Left ventricle myocardium inferior (tissue), 1 donor: ENCODE measurements around the gene TCF21. TPM values are rescaled to one million over a fixed set of nuclear protein-coding genes. Genes with fewer than 3 reads are reported as not detected.

Source experiments
- DNase-seq: peaks from one replicate; pipeline ENCODE4 v3.0.0-alpha.2; 2020
- H3K27ac ChIP-seq: fragments of 200-600 bp; replicated peaks from 2 replicates; pipeline ENCODE4 v1.8.0; 2021
- H3K27me3 ChIP-seq: fragments of 200-600 bp; 2 replicates; pipeline ENCODE4 v1.8.0; 2021; ENCODE audit warnings: low read depth
- H3K36me3 ChIP-seq: fragments of 200-600 bp; 2 replicates; pipeline ENCODE4 v1.8.0; 2021
- H3K4me1 ChIP-seq: fragments of 200-600 bp; 2 replicates; pipeline ENCODE4 v1.8.0; 2021
- H3K4me3 ChIP-seq: fragments of 200-600 bp; 2 replicates; pipeline ENCODE4 v1.8.0; 2021; ENCODE audit warnings: mild to moderate bottlenecking, moderate library complexity
- H3K9me3 ChIP-seq: fragments of 200-600 bp; replicated peaks from 2 replicates; pipeline ENCODE4 v1.8.0; 2021
- intact Hi-C: fragments of 100-400 bp; cut with micrococcal nuclease; formaldehyde crosslinking; loops from one replicate; pipeline ENCODE4 v1.11.0; 2022
- total RNA-seq: library from RNA; stranded (reverse); fragmentation: NEBNext Ultra II Directional; extraction: Animal tissue kit (Norgen Biotek cat#: 25700); gene quantifications from one replicate; pipeline ENCODE4 v1.2.1, GENCODE V29; 2021
- TF ChIP-seq, protein P1 (sequence below): fragments of 200-600 bp; IDR thresholded peaks from 2 replicates; pipeline ENCODE4 v1.8.0; 2021; ENCODE audit warnings: antibody characterized with exemption, mild to moderate bottlenecking, borderline replicate concordance
- donor health status: DM: no; HTN: yes; CAD: no; lungs with severe emphysema.

TCF21 gene
- total RNA-seq, 1 donor from 2014 or later, result 5.3 TPM

DNA sequence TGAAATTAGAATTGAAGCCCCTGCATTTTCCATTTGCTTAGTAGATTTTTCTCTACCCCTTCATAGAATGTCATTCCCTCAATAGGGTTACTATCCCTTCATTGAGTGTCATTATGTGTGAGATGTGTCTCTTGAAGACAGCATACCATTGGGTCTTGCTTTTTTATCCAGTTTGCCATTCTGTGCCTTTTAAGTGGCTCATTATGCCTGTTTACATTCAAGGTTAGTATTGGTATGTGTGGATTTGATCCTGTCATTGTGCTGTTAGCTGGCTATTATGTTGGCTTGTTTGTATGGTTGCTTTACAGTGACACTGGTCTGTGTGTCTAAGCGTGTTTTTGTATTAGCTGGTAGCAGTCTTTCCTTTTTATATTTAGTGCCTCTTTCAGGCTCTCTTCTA, 25.7 kb upstream of the TCF21 start:
- Histone ChIP-seq H3K4me3 (no peak overlapping the region), H3K4me1 (no peaks in the 10 kb centered on the region), H3K9me3 (peaks cover 60% of the 10 kb centered on the region), H3K27ac (no peak overlapping the region), H3K27me3 (peaks cover 47% of the 10 kb centered on the region), H3K36me3 (peaks cover 8% of the 10 kb centered on the region)
- DNase-seq, result no peak
- intact Hi-C loops, result no loop called here
- TF ChIP-seq, protein P1, sequence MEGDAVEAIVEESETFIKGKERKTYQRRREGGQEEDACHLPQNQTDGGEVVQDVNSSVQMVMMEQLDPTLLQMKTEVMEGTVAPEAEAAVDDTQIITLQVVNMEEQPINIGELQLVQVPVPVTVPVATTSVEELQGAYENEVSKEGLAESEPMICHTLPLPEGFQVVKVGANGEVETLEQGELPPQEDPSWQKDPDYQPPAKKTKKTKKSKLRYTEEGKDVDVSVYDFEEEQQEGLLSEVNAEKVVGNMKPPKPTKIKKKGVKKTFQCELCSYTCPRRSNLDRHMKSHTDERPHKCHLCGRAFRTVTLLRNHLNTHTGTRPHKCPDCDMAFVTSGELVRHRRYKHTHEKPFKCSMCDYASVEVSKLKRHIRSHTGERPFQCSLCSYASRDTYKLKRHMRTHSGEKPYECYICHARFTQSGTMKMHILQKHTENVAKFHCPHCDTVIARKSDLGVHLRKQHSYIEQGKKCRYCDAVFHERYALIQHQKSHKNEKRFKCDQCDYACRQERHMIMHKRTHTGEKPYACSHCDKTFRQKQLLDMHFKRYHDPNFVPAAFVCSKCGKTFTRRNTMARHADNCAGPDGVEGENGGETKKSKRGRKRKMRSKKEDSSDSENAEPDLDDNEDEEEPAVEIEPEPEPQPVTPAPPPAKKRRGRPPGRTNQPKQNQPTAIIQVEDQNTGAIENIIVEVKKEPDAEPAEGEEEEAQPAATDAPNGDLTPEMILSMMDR, result no peak

DNA sequence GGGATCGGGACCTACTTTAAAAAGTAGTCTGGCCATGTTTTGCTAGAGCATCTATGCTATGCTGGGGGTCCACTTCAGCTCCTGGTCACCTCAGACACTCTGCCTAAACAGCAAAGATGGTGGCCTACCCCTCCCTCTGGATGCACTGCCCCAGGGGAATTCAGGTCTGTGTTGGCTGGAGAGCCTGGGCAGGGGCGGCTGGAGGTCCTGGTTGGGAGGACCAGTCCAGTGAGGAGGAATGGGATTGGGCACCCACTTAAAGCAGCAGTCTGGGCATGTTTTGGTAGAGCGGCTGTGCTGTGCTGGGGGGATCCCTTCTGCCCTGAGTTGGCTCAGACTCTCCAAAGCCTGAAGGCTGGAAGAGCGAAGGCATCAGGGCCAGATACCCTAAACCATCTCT, 23.2 kb upstream of the TCF21 start:
- Histone ChIP-seq H3K4me1 (no peaks in the 10 kb centered on the region), H3K36me3 (peaks cover 8% of the 10 kb centered on the region), H3K27me3 (peaks cover 41% of the 10 kb centered on the region), H3K9me3 (peaks cover 51% of the 10 kb centered on the region), H3K4me3 (no peak overlapping the region), H3K27ac (no peak overlapping the region)
- TF ChIP-seq, protein P1, result no peak
- no peak for DNase-seq
- intact Hi-C loops, result no loop called here

DNA sequence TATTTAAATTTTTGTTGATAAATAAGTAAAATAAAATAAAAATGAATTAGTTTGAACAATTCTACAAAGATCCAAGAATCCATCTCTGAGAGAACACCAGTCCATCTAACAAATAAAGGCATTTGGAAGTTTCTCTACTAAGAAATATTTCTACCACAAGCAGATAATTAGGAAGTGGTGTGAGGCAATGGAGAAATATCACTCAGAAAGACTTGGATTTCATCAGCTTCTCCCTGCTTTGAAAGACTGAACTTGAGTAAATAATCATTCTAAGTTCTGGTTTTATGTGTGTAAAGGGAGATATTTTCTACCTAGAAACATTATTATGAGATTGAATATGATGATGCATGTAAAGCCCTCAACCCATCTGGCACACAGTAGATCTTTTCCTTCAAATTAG, 17.8 kb upstream of the TCF21 start:
- TF ChIP-seq, protein P1, result no peak
- H3K27ac ChIP-seq, result no peak overlapping the region
- peaks cover 23% of the 10 kb centered on the region for H3K27me3 ChIP-seq
- H3K36me3 ChIP-seq, result no peaks in the 10 kb centered on the region
- no peak overlapping the region for H3K4me3 ChIP-seq
- H3K4me1 ChIP-seq, result no peaks in the 10 kb centered on the region
- no peak for DNase-seq
- intact Hi-C loops, result no loop called here
- H3K9me3 ChIP-seq, result peaks cover 8% of the 10 kb centered on the region

DNA sequence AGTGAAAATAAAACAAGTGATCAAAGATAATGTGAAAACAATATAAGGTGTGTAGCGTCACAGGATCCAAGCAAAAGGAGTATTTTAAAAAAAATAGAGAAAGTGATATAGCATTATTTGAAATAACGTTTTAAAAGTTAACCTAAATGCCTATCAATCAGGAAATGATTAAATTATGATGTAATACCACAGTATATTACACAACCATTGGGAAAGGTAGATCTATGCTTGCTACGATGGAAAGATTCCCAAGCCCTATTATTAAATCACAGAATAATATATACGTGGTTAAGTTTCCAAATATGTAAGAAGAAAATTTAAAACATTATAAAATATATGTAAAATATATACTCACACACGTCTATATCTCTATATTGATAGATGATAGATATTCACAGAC, 15.4 kb upstream of the TCF21 start:
- Histone ChIP-seq H3K4me1 (no peaks in the 10 kb centered on the region), H3K27me3 (peaks cover 25% of the 10 kb centered on the region), H3K36me3 (no peaks in the 10 kb centered on the region), H3K4me3 (no peak overlapping the region), H3K27ac (no peak overlapping the region), H3K9me3 (peaks cover 8% of the 10 kb centered on the region)
- no peak for DNase-seq
- TF ChIP-seq, protein P1, result no peak
- intact Hi-C loops, result no loop called here

DNA sequence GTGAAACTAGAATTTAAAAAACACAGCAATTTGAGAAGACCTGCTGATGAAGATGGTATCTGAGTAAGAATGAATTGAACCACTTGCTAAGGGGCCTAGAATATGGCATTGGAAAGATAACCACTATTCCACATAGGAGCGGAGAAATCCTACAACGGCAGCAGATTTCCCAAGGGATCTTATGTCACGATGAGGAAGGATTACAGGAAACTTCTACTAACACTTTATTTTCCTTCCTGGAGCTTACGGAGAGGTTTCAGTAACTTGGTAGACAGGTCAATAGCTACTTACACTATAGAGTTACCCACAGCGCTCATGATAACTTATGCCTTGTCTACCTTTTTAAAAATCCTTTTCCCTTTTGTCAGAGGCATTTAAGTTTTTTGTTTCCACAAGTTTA, 11.8 kb upstream of the TCF21 start:
- intact Hi-C loops, result no loop called here
- Histone ChIP-seq H3K4me1 (no peaks in the 10 kb centered on the region), H3K27ac (no peak overlapping the region), H3K27me3 (peaks cover 36% of the 10 kb centered on the region), H3K36me3 (no peaks in the 10 kb centered on the region), H3K9me3 (no peaks in the 10 kb centered on the region), H3K4me3 (peak overlapping the region; percentile 38)
- DNase-seq, result no peak
- TF ChIP-seq, protein P1, result no peak

DNA sequence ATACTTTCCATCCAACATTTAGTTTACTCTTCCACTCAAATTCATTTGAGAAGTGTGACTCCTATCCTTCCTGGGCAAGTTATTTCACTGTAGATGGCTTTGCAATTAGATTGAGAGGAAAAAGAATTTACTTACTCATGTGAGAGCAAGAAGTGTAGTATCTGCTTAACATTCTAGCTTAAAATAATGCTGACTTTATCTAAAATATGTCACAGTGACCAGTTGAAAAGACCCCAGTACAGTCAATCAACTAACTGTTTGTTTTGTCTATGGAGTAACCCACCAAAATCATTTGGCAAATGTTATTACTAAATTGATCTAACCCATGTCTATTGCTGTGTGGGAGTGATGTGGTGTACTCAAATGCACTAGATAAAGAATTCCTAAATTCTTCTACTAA, 8.9 kb upstream of the TCF21 start:
- Histone ChIP-seq H3K9me3 (no peaks in the 10 kb centered on the region), H3K4me1 (no peaks in the 10 kb centered on the region), H3K27ac (no peak overlapping the region), H3K36me3 (no peaks in the 10 kb centered on the region), H3K27me3 (peaks cover 60% of the 10 kb centered on the region), H3K4me3 (no peak overlapping the region)
- no peak for DNase-seq
- TF ChIP-seq, protein P1, result no peak
- intact Hi-C loops, result no loop called here
